ENCODE results near the gene NTMT1.

DNA sequence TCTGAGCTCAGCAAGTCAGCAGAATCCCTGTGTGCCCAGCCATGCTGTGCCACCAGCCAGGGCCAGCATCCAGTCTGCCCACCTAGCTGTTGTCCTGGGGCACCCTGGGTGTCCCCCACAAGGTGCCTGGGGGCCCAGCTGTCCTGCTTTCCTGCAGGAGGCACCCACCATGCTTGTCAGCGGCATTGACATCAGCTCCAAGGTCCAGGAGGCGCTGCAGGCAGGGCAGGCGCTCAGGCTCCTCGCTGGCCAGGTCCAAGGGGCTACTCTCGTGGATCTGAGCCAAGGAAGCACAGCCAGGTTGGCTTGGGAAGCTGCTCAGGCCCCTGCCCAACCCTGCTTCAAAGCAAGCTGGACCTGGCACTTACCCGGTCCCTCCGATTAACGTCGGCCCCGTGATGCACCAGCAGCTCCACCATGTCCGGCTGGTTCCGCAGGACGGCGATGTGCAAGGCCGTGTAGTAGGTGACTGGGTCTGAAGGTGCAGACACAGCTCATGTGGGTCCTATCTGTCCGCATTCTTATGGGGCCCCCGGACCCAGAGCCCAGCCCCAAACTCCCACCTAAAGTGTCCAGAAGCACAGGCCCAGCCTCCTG is 13.2 kb downstream of the NTMT1 start:
- TF ChIP-seq CTCF (IDR thresholded peaks at IDR 0.05; ENCODE audit: poor library complexity) (no peak), EZH2 (IDR thresholded peaks at IDR 0.05; ENCODE audit: borderline replicate concordance) (no peak), EZH2phosphoT487 (IDR thresholded peaks at IDR 0.05; ENCODE audit: low read depth, severe bottlenecking, unreplicated experiment) (no peak)

Data from hepatocyte (in vitro differentiated cells).